D721Med (cell line): ENCODE measurements around the gene PMP22.

Experiments
- DNase-seq: peaks from one replicate; pipeline ENCODE4 v3.0.0; 2011; ENCODE audit warnings: low spot score; ENCODE audit not compliant: insufficient read length
- FAIRE-seq: peaks from 2 replicates; lab custom pipeline; 2011; peaks lifted over from hg19 to GRCh38; lab: Jason Lieb, UNC
- TF ChIP-seq, protein P1 (sequence below): IDR thresholded peaks from 2 replicates; pipeline ENCODE4 v1.5.1; 2012; ENCODE audit warnings: mild to moderate bottlenecking, control low read depth; ENCODE audit not compliant: insufficient read depth; ENCODE audit errors: missing control alignments

Gene PMP22

DNA sequence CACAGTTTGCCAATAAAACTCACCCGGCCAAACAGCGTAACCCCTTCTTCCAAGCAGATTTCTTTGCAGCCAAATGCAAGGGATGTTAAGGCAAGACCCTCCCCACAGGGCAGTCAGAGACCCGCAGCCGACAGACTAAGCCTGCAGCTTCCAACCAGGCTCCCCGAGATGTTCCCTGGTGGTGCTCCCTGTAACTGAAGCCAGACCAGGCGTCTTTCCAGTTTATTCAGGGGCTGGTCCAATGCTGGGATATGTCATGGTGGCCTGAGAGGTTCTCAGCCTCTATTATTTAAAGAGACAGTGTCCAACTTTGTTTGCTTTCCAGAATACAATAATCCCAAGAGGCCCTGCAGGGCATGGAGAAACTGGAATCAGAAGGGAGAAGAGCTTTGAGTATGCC is at the start of gene PMP22:
Gene PMP22, minus strand, starts transcription at position 196 of the 400 bp plus-strand sequence. CDS start 4,599 bp downstream, outside the sequence.
- DNase-seq (no peak), FAIRE-seq (no peak)
- TF ChIP-seq, protein P1, sequence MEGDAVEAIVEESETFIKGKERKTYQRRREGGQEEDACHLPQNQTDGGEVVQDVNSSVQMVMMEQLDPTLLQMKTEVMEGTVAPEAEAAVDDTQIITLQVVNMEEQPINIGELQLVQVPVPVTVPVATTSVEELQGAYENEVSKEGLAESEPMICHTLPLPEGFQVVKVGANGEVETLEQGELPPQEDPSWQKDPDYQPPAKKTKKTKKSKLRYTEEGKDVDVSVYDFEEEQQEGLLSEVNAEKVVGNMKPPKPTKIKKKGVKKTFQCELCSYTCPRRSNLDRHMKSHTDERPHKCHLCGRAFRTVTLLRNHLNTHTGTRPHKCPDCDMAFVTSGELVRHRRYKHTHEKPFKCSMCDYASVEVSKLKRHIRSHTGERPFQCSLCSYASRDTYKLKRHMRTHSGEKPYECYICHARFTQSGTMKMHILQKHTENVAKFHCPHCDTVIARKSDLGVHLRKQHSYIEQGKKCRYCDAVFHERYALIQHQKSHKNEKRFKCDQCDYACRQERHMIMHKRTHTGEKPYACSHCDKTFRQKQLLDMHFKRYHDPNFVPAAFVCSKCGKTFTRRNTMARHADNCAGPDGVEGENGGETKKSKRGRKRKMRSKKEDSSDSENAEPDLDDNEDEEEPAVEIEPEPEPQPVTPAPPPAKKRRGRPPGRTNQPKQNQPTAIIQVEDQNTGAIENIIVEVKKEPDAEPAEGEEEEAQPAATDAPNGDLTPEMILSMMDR = no peak

DNA sequence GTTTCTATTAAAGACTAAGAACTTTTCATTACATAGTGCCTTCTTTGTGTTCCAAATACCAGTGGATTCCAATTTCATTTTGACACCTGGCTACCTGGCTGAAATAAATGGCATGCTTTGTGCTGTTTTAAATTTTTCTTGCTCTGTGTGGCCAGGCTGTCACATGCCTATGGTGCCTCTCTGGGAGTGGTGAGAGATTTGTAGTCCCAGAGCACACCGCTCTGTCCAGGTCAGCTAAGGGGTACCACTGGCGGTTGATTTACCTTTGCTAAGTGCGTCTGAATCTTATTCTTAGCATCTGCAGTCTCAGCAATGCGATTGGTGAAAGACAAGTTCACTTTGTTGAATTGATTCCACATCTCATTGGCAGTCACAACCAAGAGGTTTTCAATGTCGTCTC is 46.9 kb upstream of the PMP22 start:
- FAIRE-seq (no peak), DNase-seq (no peak)
- TF ChIP-seq, protein P1 = no peak

DNA sequence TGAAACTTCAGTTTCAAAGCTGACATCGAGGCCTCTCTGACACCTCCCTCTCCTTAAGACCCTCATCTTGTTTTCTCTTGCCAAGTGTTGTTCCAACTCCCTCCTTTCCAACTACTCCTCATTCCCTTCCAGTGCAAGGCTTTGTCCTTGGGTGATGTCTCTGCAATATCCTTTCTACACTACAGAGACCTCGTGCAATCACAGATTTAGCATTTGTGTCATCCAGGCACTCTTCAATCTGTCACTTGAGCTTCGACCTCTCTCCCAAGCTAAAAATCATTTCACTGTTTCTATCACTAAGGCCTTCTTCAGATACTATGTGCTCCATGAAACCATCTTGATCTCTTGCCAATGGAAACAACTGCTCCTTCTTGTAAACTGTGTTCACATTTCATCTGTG is 44.7 kb upstream of the PMP22 start:
- TF ChIP-seq, protein P1 = no peak
- DNase-seq = no peak
- no peak for FAIRE-seq

DNA sequence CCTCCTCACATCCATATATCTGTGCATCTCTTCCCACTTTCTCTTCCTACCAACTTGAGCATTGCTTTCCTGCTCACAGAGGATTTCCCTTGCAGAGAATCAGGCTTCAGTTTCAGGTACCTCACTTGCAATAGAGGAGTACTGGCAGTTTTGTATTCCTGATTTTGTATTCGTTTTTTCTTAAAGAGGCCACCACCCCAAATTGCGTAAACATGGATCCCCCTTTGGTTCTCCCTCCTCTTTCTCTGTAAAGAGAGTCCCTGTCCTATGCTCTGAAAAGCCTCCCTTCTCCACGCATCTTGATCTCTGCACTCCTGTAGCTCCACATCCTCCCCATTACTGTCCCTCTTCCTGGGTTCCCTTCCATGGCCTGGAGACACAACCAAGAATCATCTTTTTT is 44.1 kb upstream of the PMP22 start:
- TF ChIP-seq, protein P1 = no peak
- FAIRE-seq = no peak
- no peak for DNase-seq

DNA sequence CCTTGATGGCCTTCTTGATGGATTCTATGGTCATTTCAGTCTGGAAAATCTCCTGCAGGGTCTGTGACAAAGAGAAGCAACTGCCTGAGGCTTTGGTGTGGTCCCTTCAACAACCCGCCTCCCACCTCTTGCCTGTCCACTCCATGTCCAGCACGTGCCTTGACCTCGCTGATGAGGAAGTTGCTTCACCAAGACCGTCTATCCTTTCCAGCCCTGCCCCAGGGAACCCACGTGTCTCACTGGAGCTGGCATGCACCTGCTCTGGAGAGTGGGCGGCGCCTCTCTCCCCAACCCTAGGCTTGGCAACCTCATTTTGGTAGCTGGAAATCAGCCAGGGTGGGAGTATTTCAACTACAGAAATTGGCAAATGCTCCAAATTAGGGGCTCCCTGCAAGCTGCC is 43.6 kb upstream of the PMP22 start:
- DNase-seq (no peak), FAIRE-seq (no peak)
- TF ChIP-seq, protein P1 = no peak

DNA sequence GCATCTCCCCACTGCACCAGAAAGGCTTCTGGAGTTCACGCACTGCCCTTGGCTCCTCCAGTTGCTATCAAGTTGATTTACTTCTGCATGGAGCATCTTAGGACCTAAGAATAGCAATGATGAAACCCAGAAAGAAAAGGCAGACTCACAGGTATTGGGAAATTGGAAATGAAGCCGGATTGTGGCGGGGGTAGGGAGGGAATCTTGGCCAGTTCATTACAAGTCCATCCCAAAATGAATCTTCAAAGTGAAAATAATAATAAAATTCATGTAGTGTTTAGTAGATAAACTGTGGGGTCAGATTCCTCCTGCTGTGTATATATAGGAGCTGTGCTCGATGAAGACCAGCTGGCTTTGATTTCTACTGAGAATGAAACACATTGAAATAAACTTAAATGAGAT is 42.6 kb upstream of the PMP22 start:
- TF ChIP-seq, protein P1 = no peak
- DNase-seq (no peak), FAIRE-seq (no peak)

DNA sequence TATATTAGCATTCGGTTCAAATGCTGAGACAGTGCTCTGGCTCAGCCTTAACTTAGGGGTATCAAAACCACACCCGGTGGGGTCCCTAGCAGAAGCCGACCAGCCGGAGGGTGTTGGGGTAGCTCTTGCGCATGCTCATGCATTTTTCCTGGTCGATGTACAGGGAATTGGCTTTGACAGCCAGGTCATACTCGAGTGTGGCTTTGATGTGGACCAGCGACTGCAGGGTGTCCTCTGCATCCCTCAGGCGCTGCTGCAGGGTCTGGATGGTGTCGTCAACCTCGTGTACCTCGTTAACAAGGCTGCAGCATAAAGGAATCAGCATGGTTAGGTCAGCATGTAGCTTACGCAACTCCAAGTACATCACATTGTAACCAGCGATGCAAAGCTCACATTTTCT is 38.7 kb upstream of the PMP22 start:
- FAIRE-seq = no peak
- no peak for DNase-seq
- TF ChIP-seq, protein P1 = no peak
